Renal cortex interstitium (tissue), 11 donors: Measurements from ENCODE around the gene MMP11. TPM values are rescaled to one million over a fixed set of nuclear protein-coding genes. Genes with fewer than 3 reads are reported as not detected.

ENCODE experiments used
- DNase-seq, 11 donors: peaks; one replicate each; pipeline ENCODE4 v3.0.0-alpha.2; 2013; ENCODE audit warnings: low read depth in 9 of 11, low spot score in 4 of 11; ENCODE audit errors: extremely low read depth in 1 of 11
- polyA plus RNA-seq, 3 donors: library from polyadenylated mRNA; unstranded; fragments of 120-200 nt; gene quantifications; one replicate each; pipeline ENCODE4 v1.2.1, GENCODE V29; 2013; ENCODE audit not compliant: insufficient read length in 3 of 3

MMP11 gene
- polyA plus RNA-seq, 3 donors: 16.8 to 21.6 (median 20.2) TPM

DNA sequence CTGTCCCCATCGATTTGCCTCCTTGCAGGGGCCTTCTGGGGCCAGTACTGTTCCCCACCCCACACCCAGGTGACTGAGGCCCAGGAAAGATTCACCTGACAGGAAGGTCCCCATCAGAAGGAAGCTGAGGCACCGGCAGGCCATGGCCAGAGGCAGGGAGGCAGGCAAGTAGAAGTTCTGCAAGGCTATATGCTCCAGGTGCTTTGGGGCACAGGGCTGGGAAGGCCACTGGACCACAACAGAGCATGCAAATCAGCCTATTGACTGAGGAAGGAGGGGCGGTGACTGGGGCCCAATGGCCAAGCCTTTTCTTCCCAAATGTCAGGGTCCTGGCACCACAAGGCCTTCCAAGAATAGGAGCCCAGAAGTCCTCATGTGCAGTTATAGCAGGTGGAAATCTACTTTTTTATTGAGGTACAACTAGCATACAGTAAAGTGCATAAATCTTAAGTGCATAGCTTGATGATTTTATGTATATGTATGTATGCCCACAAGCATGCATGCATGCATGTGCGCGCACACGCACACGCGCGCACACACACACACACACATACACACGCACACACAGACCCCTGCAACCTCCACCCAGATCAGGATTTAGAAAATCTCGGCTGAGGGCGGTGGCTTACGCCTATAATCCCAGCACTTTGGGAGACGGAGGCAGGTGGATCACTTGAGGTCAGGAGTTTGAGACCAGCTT lies 18.3 kb upstream of the MMP11 start, which contains the start of gene VPREB3:
Gene VPREB3 (minus strand): TSS at position 206 of the 700 bp plus-strand sequence. CDS start 62 bp downstream, at position 144.
- no peak for DNase-seq

DNA sequence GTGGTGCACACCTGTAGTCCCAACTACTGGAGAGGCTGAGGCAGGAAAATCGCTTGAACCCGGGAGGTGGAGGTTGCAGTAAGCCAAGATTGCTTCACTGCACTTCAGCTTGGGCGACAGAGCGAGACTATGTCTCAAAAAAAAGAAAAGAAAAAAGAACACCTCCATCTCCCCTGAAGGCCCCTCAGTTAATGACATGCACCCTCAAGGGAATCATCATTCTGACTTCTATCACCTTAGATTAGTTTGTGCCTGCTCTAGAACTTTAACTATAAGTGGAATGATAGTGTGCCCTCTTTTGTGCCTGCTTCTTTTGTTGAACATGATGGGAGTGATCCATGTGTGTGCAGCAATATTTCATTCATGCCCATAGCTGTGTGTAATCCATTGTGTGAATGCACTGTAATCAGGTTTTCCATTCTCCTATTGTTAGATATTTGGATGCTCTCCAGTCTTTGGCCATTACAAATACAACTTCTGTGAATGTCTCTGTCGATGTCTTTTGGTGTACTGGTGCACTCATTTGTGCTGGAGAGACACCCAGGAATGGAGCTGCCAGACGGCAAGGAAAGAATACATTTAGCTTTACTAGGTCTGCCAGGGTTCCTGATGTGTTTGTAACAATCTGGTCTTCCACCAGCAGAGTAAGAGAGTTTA lies 17.5 kb upstream of the MMP11 start:
- DNase-seq: no peak

DNA sequence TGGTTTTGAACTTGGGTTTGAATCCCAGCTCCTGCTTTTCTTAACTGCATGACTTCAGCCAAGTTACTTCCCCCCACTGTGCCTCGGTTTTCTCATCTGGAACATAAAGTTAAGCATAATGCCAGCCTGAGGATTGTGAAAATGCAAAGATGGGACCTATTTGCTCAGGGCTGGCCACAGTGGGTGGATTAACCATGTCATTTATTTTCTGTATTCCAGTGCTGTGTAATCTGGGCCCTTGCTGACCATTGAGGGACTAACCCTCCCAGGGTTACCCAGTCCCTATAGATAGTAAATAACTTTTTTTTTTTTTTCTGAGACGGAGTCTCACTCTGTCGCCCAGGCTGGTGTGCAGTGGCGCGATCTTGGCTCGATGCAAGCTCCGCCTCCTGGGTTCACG lies 16.9 kb upstream of the MMP11 start:
- no peak for DNase-seq

DNA sequence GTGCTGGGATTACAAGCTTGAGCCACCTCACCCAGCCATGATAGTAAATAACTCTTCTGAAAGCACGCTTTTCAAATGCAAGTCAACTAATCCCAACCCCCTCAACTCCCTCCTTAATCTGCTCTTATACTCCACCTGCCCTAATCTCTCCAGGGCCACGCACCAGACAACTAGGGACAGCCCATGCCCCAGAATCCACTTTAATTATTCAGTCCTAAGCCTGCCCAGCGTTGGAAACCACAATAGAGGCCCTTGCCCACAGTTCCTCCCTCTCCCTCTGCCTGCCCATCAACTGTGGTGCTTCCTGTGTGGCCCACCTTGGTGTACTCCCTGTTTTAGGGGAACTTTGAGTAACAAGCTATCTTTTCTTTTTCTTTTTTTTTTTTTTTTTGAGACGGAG lies 15.8 kb upstream of the MMP11 start:
- DNase-seq: no peak

DNA sequence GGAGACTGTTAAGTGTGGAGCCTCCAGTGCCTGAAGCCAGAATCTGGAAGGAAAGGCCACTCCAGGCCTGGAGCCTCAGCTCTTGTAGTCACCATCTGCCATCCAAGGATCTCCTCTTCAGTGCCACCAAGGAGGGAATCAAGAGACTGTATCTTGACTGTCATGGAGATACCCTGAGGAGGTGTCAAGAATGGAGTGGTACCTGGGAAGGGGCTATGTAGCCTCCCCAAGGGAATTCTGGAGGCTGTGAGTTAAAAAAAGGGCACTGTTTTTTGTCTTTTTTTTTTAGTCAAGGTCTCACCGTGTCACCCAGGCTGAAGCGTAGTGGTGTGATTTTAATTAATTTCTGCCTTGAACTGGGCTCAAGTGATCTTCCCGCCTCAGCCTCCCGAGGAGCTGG lies 13.1 kb upstream of the MMP11 start:
- no peak for DNase-seq

DNA sequence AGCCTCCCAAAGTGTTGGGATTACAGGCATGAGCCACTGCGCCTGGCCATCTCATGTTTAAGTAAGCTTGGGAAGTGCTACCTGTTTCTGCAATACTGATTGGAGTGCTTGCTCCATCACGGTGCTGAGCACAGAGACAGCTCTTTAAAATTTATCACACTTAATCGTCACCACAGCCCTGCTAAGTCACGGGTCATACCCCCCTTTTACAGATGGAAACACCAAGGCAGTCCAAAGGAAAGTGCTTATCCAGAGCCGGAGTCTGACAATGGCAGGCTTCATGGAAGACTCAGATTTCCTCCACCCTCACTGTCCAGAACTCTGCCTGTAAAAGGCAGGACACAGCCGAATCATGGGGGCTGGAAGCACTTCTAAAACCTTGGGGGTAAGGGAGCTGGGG lies 12.6 kb upstream of the MMP11 start:
- no peak for DNase-seq

DNA sequence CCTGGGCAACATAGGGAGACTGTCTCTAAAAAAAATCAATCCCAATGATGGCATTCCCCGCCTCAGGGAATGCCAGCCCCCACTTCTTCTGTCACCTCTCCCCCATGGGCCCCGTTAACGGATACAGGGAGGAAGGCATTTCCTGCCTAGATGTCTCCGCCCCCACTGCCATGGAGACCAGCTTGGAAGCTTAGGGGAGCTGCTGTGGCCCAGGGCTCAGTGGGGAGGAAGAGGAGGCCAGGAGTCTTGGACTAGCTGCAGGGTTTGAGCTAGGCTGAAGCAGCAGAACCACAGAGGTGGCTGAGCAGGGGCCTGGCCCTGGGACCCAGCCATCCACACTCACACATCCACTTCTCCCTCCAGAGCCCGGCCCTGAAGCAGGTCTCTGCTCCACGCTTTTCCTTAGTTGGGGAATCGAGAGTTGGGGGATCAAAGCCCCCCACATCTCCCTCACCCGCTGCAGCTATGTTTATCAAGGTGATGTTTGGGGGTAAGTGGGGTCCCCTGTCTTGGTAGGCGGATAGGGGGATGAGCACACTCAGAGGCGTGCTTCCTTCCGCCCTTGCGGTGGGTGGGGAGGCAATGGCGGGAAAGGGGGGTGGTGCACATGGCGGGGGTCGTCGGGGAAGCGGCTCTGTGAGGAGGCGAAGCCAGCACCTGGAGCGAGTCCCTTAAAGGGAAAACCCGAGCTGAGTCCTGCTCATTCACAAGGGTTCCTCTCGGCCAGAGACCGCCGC lies 9.6 kb upstream of the MMP11 start, which contains the start of gene C22orf15:
Gene C22orf15 (plus strand): TSS at position 149 of the 737 bp plus-strand sequence. CDS start 317 bp downstream, at position 466.
- DNase-seq: no peak

DNA sequence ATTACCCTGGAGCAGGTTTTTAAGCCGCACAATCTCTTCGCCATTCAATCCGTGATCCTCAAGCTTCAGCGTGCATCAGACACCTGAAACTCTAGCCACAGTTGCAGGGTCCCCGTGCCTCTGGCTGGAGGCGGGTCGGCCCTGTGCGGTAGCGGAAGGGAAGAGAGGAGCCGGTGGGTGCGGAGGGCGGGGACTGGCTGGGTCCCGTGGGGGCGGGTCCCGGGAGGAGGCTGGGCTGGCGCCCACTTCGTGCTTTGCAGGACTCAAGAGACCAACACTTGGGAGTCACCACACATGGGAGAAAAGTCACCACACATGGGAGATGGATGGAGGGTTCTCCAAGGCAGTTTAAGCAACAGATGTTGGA lies 9.1 kb upstream of the MMP11 start:
- DNase-seq: no peak

DNA sequence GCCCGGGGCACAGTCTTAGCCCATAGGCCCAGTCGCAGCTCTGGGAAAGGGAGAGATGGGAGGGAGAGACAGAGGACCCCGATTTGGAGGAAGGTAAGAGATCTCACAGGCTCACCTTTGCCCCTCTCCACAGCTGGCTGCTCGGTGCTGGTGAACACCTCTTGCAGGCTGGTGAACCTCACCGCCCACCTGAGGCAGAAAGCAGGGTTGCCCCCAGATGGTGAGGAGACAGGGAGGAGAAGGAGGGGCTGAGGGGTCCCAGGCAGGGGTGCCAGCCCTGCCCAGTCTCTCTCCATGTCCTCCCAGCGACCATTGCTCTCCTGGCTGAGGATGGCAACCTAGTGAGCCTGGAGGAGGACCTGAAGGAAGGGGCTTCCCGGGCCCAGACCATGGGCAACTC lies 8.7 kb upstream of the MMP11 start:
- DNase-seq: no peak

DNA sequence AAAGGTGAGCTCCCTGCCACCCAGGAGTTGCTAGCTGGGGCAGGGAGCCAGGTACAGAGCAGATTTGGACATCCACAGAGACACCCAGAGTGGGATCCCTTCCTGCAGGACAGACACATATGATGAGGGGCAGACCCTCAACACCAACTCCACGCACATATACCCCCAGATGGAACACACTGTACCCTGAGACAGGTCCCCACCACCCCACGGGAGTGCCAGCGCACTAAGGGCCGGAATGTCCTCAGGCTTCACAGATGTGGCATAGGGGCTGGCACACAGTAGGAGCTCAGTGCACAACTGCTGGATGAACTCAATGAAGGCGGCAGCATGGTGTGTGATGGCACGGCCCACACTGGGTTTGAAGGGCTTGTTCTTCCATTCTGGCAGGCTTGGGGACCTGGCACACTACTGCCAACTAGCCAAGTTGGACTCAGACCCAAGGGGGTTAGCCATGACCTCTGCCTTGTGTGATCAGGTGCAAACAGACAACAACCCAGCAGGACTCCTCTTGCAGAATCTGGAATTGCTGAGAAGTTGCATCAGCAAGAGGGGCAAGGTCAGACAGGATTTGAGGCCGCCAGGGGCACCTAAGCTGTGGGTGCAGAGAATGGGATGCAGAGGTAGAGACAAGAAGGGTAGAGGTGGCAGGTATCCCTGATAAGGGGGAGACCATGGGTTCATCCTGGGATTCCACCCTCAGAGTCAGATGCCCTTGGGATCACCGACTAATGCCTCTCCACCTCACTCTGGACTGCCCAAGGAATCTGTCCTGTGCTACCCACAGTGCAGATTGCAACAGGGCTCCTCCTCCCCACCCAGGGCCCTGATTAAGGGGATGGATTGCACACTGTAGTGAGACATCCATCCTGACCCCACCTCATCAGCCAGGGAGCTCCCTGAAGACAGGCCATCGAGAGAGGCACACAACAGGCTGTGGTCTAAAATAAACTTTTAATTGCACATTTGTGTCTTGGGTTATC lies 7.5 kb upstream of the MMP11 start:
- DNase-seq: no peak

DNA sequence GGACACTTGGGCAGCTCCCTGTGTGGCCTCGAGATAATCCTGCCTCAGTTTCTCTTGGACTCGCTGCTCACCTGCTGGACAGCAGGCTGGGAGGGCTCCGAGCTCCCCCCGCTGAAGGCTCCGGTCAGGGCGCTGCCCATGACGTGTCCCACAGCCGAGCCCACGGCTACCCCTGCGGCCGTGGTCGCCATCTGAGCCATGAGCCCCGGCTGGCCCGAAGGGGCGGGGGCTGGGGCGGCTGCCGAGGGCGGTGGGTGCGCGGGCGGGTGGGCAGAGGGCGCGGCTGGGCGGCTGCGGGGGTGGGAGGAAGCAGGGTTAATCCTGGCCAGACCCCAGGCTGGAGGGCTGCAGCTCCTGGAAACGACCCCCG lies 5.4 kb upstream of the MMP11 start:
- no peak for DNase-seq

DNA sequence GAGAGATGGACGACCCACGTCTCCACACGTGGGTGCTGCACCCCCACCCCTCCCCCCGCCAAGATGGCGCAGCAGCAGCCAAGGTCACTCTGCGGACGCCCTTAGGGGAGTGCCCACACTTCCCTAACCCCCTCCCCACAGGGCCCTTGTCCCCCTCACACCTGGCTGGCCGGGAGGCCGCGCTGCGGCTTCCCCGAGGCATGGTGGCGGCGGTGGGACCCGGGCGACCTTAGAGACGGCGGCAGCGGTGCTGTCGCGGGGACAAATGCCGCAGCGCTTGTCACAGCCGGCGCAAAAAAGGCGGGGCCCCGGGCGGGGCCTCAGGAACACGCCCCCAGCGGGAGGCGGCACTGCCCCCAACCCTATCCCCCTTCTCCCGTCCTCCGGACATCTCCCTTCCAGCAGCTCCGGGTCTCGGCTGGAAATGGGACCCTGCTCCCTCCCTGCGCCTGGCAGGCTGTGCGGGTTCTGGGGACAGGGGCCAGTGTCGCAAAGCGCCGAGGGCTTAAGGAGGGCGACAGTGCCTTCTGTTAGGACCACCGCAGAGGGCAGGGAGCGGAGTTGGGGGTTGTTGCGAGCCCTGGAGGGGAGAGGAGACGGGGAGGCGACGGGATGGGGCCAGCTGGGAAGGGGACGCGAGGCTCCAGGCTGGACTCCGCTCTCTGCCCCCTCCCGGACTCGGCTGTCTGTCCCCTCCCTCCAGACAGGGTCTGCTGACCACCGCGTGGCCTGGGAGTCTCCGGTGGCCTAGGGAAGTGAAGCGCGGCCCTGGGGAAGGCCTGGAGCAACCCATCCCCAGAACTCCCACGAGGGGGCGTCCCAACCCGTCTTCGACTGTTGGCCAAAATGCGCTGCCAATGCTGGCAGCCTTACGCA lies 4.7 kb upstream of the MMP11 start, which contains the start of gene CHCHD10:
Gene CHCHD10 (minus strand): TSS at position 300 of the 876 bp plus-strand sequence. CDS start 98 bp downstream, at position 202.
- peak in 9 of 11 donors; percentile 78 to 85 (median 84) for DNase-seq

DNA sequence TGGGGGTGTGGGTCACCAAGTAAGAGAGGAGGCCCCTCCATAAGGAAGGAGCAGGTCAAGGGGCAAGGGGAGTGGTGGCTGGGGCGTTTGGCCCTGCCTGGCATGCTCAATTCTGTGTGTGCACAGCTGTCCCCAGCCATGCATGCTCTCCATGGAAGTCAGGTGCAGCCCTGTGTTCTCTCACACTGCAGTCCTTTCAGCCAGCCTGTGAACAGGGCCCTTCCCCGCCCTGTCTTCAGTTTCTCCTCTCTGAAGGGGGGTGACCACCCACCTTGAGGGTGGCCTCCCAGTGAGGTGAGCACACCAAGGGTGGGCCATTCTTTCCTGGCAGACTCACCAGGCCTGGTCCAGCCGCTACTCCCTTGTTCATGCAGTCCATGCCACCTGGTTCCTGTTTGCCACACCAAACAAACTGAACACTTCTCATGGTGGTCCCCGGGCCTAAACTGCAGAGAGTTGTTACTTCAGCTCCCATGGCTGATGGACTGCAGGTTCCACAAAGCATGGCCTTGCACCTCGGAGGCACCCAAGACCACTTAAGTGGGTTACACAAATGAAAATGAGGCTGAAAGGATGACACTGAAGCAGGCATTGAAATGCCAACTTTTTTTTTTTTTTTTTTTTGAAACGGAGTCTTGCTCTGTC lies 3.2 kb upstream of the MMP11 start:
- DNase-seq: no peak

DNA sequence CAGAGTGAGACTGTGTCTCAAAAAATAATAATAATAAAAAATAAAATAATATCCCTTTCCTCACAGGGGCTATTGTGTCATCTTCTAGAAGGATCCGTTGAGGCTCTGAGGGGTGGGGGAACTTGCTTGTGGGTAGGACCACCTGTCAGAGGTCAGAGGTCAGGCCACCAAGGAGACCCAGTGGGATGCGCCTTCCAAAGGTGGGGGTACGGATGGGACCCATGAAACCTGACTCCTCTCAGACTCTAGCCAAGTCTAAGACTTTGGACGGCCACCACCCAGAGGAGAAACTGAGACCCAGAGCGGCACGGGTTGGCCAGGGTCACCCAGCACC lies 367 bp upstream of the MMP11 start:
- no peak for DNase-seq

DNA sequence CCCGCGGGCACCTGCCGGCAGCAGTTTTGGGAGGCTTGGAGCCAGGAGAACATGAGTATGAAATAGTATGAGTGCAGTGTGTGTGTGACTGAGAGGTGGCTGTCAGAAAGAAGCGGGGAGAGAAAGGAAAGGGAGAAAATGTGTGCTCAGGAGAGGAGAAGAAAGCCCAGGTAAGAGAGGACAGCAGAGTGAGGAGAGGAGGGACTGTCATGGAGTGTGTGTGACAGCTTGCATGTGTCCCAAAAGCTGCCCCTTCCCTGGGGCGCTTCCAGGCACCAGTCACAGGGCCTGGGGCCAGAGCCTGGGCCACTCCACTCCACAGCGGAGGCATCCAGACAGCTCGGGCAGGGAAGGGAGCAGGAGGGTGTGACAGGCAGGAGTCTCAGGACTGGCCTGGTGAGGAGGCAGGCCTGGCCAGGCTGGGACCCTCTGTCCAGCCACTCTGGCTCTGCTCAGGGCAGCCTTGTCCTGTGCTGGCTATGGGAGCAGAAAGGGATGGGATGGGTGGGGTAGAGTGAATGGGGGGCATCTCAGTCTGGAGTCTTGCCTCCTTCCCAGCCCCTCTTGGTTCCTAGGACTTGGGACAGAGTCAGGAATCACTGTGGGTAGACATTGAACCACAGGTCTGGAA lies 949 bp downstream of the MMP11 start:
- no peak for DNase-seq

DNA sequence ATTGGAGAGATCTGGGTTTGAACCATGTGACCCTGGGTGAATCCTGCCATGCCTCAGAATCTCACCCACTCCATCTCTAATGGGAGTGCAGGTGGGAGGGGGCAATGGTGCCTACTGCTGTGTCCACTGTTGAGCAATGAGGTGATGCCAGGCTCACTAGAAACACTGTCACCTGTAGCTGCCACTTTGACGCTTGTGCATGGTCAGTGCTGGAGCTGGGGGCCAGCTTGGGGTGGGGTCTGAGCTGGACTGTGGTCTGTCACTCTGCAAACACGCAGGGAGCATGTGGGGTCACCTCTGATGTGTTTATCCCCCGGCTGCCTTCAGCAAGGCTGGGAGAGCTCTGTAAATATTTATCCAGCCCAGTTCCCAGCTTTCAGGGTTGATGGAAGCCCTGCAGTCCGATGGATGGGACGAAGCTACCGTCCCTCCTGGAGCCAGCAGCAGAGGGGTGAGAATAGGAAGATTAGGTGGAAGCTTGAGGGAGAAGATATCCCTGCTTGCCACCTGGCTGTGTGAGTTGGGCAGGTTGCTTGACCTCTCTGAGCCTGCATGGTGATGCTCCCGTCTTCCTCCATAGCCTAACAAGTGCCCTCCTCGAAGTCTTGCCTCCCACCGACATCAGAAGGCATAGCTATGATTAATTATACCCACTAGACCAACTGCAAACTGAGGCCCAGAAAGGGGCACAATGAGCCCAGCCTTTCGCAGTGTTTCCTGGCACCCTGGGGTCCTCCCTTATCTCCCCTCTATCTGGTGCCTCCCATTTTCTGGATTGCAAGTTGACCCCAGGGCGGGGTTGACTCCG lies 1.7 kb downstream of the MMP11 start:
- no peak for DNase-seq
